ENCODE data around the gene SNU13. TPM values are rescaled to one million over a fixed set of nuclear protein-coding genes. Genes with fewer than 3 reads are reported as not detected.
"Not testable (repeated sequence)": the region's sequence is repeated elsewhere in the genome, so short reads cannot be mapped to it uniquely, and the experiment has no call there.

The SNU13 gene
- total RNA-seq, 1 experiment from 2014 or later: 133 TPM

- H3K9me3 ChIP-seq (replicated peaks): no peaks in the 10 kb centered on the region
- peaks cover 84% of the 10 kb centered on the region for H3K36me3 ChIP-seq
- no peaks in the 10 kb centered on the region for H3K27me3 ChIP-seq
- no peaks in the 10 kb centered on the region for H3K4me1 ChIP-seq
- no peak overlapping the region for H3K27ac ChIP-seq
- no peak overlapping the region for H3K4me3 ChIP-seq
- no peak for DNase-seq
Measured at GRCh38 chr22:41638748-41639147, 49.9 kb downstream of the SNU13 start.

- no peak for DNase-seq
- no peaks in the 10 kb centered on the region for H3K4me1 ChIP-seq
- peaks cover 83% of the 10 kb centered on the region for H3K36me3 ChIP-seq
- no peak overlapping the region for H3K27ac ChIP-seq
- no peaks in the 10 kb centered on the region for H3K27me3 ChIP-seq
- H3K4me3 ChIP-seq: no peak overlapping the region
- no peaks in the 10 kb centered on the region for H3K9me3 ChIP-seq (replicated peaks)
Measured at GRCh38 chr22:41638124-41638523, 50.5 kb downstream of the SNU13 start.

- not testable (repeated sequence) for H3K9me3 ChIP-seq (replicated peaks); H3K27me3 ChIP-seq; DNase-seq; H3K27ac ChIP-seq; H3K4me1 ChIP-seq; H3K4me3 ChIP-seq
- peaks cover 78% of the 10 kb centered on the region for H3K36me3 ChIP-seq
Measured at GRCh38 chr22:41637623-41638022, 51.0 kb downstream of the SNU13 start.

- Histone ChIP-seq H3K4me1 (no peaks in the 10 kb centered on the region), H3K4me3 (no peak overlapping the region), H3K27ac (no peak overlapping the region), H3K36me3 (peaks cover 72% of the 10 kb centered on the region), H3K27me3 (no peaks in the 10 kb centered on the region), H3K9me3 (replicated peaks) (no peaks in the 10 kb centered on the region)
- DNase-seq: no peak
Measured at GRCh38 chr22:41636467-41636866, 52.2 kb downstream of the SNU13 start.

GRCh38 chr22:41634610-41635009 is 54.1 kb downstream of the SNU13 start:
- peaks cover 66% of the 10 kb centered on the region for H3K36me3 ChIP-seq
- H3K4me3 ChIP-seq, H3K4me1 ChIP-seq: not testable (repeated sequence)

GRCh38 chr22:41631615-41632014 is 57.1 kb downstream of the SNU13 start:
- not testable (repeated sequence) for DNase-seq; H3K27me3 ChIP-seq; H3K9me3 ChIP-seq (replicated peaks); H3K27ac ChIP-seq; H3K4me1 ChIP-seq; H3K4me3 ChIP-seq
- peaks cover 68% of the 10 kb centered on the region for H3K36me3 ChIP-seq

More at GRCh38 chr22:41634610-41635009, 54.1 kb downstream of the SNU13 start:
- H3K9me3 ChIP-seq (replicated peaks); H3K27ac ChIP-seq; H3K27me3 ChIP-seq; DNase-seq: not testable (repeated sequence)

GRCh38 chr22:41631115-41631514 is 57.6 kb downstream of the SNU13 start:
- peaks cover 66% of the 10 kb centered on the region for H3K36me3 ChIP-seq
- not testable (repeated sequence) for H3K4me3 ChIP-seq; H3K27ac ChIP-seq; H3K9me3 ChIP-seq (replicated peaks); H3K27me3 ChIP-seq; DNase-seq; H3K4me1 ChIP-seq

- Histone ChIP-seq H3K27me3 (no peaks in the 10 kb centered on the region), H3K27ac (no peak overlapping the region), H3K9me3 (replicated peaks) (peaks cover 3% of the 10 kb centered on the region; the same call in 1 of the 2 replicates), H3K4me3 (no peak overlapping the region), H3K36me3 (peaks cover 77% of the 10 kb centered on the region), H3K4me1 (peaks cover 3% of the 10 kb centered on the region; the same call in 1 of the 2 replicates)
- no peak for DNase-seq
Measured at GRCh38 chr22:41625577-41625976, 63.1 kb downstream of the SNU13 start.

Other genes with a start within 250 kb of the SNU13 start
- 18.2 and 19.5 TPM in 2 replicates for gene TOB2, start 242.1 kb downstream of the SNU13 start, total RNA-seq (2014; rRNA removed; shearing (Covaris generic))
- gene PHF5A, start 220.2 kb downstream of the SNU13 start, total RNA-seq (2014; rRNA removed; shearing (Covaris generic)): 98.8 and 106 TPM in 2 replicates
- gene ACO2, start 219.8 kb downstream of the SNU13 start, total RNA-seq (2014; rRNA removed; shearing (Covaris generic)): 50.5 and 51.8 TPM in 2 replicates
- 12.9 and 14.7 TPM in 2 replicates for gene POLR3H, start 144.4 kb downstream of the SNU13 start, total RNA-seq (2014; rRNA removed; shearing (Covaris generic))
- 3.1 and 3.7 TPM in 2 replicates for gene CSDC2, start 127.9 kb downstream of the SNU13 start, total RNA-seq (2014; rRNA removed; shearing (Covaris generic))
- 9.9 and 10.3 TPM in 2 replicates for gene PMM1, start 99.0 kb downstream of the SNU13 start, total RNA-seq (2014; rRNA removed; shearing (Covaris generic))
- gene DESI1, start 67.8 kb downstream of the SNU13 start, total RNA-seq (2014; rRNA removed; shearing (Covaris generic)): 21.4 and 22.1 TPM in 2 replicates
- 528 and 532 TPM in 2 replicates for gene XRCC6, start 67.6 kb downstream of the SNU13 start, total RNA-seq (2014; rRNA removed; shearing (Covaris generic))
- gene MEI1, start 10.6 kb upstream of the SNU13 start, total RNA-seq (2014; rRNA removed; shearing (Covaris generic)): not detected in 2 replicates
- 19.8 and 21.2 TPM in 2 replicates for gene CCDC134, start 111.8 kb upstream of the SNU13 start, total RNA-seq (2014; rRNA removed; shearing (Covaris generic))
- 100 and 103 TPM in 2 replicates for gene SREBF2, start 144.2 kb upstream of the SNU13 start, total RNA-seq (2014; rRNA removed; shearing (Covaris generic))
- not detected in 2 replicates for gene SHISA8, start 226.2 kb upstream of the SNU13 start, total RNA-seq (2014; rRNA removed; shearing (Covaris generic))
- gene TNFRSF13C, start 237.9 kb upstream of the SNU13 start, total RNA-seq (2014; rRNA removed; shearing (Covaris generic)): 0.94 and 1.8 TPM in 2 replicates